GM21528 (cell line): ENCODE data around the gene TMEM165.
"Not testable (repeated sequence)": the region's sequence is repeated elsewhere in the genome, so short reads cannot be mapped to it uniquely, and the experiment has no call there.

Source experiments
- ATAC-seq: cut with Tn5 transposase; IDR thresholded peaks from one replicate; pipeline ENCODE4 v1.9.1; 2021; ENCODE audit warnings: mild to moderate bottlenecking, moderate library complexity; ENCODE audit not compliant: unreplicated experiment, low FRiP score

Gene TMEM165

GRCh38 chr4:55395529-55396307 lies at the start of gene TMEM165:
TMEM165 (plus strand) TSS chr4:55395957; CDS start chr4:55396190, 233 bp downstream.
- ATAC-seq = peak; percentile 96

GRCh38 chr4:55345980-55346850 lies 49.5 kb upstream of the TMEM165 start, which contains the start of gene SRD5A3:
SRD5A3 (plus strand) TSS chr4:55346242; CDS start chr4:55346337, 95 bp downstream.
- peak; percentile 97 for ATAC-seq

DNA sequence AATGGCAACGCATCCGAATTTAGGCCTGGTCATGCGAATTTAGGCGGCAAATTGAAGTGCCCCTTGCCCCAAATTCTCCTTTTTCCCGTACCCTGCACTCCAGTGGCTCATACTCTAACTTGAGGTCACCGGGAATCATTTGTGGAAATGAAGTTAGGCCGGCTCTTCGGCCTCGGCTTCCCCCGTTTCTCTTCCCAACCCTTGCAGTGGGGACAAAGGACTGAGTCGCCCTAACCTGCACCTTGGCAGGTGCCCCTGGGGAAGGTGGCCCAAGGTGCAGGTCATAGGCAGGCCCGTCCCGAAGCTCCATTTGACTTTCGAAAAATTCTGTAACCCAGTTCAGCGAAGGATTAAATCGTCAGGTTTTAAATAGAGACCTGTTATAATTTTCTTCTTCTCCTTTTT lies 48.9 kb upstream of the TMEM165 start:
- ATAC-seq = peak; percentile 11

DNA sequence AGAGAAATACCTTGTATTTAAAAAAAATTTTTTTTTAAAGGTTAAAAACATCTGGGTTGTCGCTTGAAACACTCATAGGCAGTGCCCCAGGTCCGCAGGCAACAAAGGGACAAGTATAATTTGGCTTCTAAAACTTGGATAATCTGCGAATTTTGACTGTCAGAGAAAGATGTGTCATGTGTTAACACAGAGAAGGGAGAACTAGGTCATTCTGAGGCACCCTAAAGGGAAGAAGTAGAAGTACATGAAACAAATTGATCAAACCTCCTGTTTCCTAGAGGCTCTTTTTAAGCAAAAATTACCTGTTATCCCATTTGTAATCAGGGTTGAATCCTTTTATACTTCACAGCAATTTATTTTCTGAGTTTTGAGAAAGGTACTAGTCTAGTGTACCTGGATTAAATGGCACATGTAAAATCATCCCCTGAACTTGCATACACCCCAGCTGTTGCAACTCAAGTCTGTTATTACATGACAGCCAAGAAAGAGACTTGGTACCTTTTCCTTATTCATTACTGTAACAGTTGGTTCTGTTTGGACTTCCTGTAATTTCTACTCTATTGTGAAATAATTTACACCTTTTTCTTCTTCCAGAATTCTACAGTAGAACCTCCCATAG lies 48.0 kb upstream of the TMEM165 start:
- ATAC-seq = no peak

GRCh38 chr4:55348466-55348865 lies 47.3 kb upstream of the TMEM165 start:
- ATAC-seq = no peak

- not testable (repeated sequence) for ATAC-seq
These were observed 44.9 kb upstream of the TMEM165 start for GRCh38 chr4:55350870-55351269.

- ATAC-seq = no peak
These were observed 43.9 kb upstream of the TMEM165 start for GRCh38 chr4:55351824-55352223.

DNA sequence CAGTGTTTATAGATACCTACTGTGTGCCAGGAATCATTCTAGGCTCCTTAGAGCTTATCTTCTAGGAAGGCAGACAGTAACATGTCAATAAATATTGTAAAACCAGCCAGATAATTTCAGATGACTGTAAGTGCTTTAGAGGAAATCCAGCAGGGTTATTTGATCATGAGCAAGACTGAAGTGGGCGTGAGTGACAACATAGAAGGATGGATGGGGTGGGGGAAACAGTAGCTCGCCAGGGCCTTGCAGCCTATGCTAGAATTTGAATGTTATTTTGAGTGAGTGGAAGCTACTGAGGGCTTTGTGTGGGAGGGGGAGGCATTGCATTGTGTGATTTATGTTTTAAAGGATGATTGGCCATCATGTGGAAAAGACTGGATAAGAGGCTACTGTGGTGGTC lies 43.0 kb upstream of the TMEM165 start:
- ATAC-seq = no peak

GRCh38 chr4:55353228-55353747 lies 42.5 kb upstream of the TMEM165 start:
- ATAC-seq = not testable (repeated sequence)

DNA sequence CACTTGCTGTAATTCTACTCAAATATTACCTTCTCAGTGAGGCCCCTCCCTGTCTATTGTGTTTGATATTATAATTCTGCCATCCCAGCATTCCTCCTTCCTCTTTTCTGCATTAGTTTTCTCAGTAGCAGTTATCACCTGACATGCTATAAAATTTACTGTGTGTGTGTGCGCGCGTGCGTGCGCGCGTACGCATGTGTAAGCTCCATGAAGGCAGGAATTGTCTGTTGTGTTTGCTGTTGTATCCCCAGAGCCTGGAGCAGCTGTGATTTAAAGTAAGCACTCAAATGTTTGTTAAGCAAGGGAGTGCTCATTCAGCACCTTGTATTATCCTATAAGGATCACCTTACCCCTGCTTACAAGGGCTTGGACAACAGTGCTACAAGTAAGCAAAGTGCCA lies 41.1 kb upstream of the TMEM165 start:
- ATAC-seq = no peak

GRCh38 chr4:55355555-55355954 lies 40.2 kb upstream of the TMEM165 start:
- no peak for ATAC-seq

GRCh38 chr4:55356991-55357461 lies 38.7 kb upstream of the TMEM165 start:
- ATAC-seq = no peak

GRCh38 chr4:55358246-55358645 lies 37.5 kb upstream of the TMEM165 start:
- ATAC-seq = no peak

- ATAC-seq = peak; percentile 79
These were observed 37.1 kb upstream of the TMEM165 start for GRCh38 chr4:55358668-55359067.

DNA sequence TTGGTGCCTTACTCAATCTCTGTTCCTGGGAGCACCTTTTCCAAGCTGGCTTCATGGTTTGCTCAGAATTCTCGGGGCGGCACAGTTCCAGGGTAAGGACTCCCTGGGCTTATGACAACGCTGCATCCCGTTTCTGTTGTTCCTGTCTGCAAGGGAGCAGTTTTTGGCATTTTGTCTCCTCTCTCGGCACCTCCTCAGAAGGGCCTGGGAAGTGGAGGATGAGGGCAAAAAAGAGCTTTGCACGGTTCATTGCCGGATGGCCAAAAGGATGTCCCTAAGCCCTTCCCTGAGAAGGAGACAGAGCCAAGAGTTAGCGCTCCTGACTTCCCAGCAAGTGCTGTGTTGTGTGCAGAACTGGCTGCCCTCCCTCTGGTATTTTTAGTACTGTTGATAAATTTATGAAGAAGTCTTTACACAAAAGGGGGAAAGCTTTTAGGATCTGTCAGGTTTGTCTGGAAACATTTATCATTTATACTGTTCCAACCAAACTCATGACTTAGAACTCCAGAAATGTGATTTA lies 36.3 kb upstream of the TMEM165 start:
- no peak for ATAC-seq

DNA sequence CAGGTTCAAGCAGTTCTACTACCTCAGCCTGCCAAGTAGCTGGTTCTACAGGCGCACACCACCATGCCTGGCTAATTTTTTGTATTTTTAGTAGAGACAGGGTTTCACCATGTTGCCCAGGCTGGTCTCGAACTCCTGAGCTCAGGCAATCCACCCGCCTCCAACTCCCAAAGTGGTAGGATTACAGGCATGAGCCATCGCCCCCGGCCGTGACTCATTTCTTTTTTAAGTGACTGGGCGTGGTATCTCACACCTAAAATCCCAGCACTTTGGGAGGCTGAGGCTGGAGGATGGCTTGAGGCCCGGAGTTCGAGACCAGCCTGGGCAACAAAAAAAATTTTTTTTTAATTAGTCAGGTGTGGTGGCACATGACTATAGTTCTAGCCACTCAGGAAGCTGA lies 32.8 kb upstream of the TMEM165 start:
- ATAC-seq = not testable (repeated sequence)

- ATAC-seq = no peak
These were observed 31.9 kb upstream of the TMEM165 start for GRCh38 chr4:55363691-55364351.

- no peak for ATAC-seq
These were observed 30.9 kb upstream of the TMEM165 start for GRCh38 chr4:55364691-55365344.

GRCh38 chr4:55365345-55365728 lies 30.4 kb upstream of the TMEM165 start:
- no peak for ATAC-seq
